Measurements from ENCODE around the gene PECR.
"Not testable (repeated sequence)": the region's sequence is repeated elsewhere in the genome, so short reads cannot be mapped to it uniquely, and the experiment has no call there.

PECR gene

DNA sequence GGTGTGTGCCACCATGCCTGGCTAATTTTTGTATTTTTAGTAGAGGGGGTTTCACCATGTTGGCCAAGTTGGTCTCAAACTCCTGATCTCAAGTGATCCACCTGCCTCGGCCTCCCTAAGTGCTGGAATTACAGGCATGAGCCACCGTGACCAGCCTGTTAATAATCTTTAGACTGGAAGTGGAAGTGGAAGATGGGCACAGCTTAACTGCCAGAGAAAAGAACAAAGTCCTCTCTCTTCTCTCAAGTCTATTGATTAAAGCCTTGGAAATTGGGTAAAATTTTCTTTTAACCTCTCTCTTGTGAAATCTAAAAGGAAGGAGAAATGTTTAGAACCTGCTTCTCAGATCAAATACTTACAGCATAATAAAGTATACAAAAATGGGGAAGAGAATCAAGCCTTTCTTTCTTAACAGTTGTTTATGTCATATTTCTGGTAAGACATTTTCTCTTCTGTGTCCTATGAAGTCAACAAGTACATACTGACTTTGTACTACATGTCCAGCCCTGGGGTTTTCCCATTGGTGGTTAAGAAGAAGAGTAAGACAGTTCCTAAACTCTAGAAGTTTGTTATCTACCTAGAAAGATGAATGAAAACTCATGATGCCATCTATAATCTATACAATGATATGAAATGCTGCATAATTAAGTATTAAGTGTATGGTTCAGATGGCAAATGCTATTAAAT lies 4.7 kb upstream of the PECR start:
- no peak for DNase-seq
- no peak for TF ChIP-seq POLR2A (IDR thresholded peaks at IDR 0.05; ENCODE audit: low read length)
- TF ChIP-seq GATA1 (IDR thresholded peaks at IDR 0.05; ENCODE audit: low read depth, low read length), result no peak

DNA sequence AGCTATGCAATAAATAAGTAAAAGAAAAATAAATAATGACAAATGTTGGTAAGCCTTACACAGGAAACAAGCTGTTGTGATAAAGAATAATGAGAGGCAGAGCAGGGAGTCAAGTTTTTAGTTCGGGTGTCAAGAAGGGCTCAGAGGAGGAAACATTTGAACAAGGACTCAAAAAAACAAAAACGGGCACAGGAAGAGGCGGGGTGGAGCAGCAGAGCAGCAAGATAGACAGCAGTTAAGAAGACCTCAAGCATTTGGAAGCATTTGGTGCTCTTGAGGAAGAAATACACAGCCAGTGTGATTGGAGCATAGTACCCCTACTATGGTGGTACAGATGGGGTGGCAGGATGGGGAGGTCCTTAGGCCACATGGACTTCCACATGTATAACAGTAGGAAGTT lies 2.9 kb upstream of the PECR start:
- TF ChIP-seq GATA1 (IDR thresholded peaks at IDR 0.05; ENCODE audit: low read depth, low read length), result no peak
- TF ChIP-seq POLR2A (IDR thresholded peaks at IDR 0.05; ENCODE audit: low read length), result no peak
- DNase-seq, result no peak

DNA sequence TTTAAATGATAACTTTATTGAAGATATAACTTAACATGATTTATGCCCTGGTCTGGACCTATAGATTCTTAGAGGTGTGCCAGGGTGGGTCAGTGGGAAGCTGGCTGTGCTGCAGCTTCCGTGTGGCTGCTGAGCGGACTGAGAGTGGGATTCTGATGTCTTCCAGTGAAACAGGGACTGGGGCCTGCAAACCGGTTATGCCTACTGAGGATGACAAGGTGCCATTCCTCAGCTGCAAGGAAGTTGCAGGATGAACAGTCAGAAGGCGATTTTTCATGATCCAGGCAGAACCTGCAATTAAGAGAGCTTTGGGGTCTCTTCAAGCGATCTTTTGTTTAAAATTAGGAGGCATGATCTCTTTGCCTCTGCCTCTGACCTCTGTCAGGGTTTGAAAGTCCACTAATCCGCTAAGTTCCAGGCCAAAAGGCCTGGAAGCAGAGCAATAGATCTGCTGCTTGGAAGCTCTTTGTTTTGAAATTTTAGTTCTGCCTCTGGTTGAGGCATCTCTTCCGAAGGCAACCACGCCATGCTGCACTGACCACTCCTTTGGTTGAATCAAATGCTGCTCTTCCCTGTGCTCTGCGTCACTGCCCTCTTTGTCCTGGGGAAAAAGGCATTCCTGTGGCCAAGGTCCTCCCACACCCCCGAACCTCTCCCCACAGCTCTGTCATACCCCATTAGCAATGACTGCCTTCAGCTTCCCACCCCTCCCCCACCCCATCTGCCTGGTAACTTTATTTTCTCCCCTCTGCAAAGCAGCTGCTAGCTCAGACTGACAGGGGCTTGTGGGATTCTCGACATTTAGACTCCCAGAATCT lies 2.1 kb upstream of the PECR start:
- DNase-seq, result no peak
- TF ChIP-seq GATA1 (IDR thresholded peaks at IDR 0.05; ENCODE audit: low read depth, low read length) (no peak), POLR2A (IDR thresholded peaks at IDR 0.05; ENCODE audit: low read length) (no peak)

DNA sequence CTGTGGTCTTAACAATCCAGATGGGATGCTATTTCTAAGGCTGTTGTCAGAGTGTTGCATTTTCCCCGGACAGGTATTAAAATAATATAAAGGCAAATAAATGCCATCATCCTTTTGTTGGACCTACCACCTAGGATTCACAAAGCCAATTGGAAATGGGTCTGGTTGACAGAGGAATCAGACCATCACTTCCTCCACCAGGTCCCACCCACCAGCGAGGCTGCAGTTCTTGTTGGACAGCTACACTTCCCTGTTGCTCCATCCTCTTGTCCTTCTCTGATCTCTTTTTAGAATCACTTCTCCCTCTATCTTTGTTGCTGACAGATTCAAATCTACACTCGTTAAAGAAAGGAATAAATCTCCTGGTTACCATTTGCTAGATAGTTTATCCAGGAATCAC lies 1.2 kb upstream of the PECR start:
- peak in 1 of 2 experiments; percentile 6 for DNase-seq
- TF ChIP-seq GATA1 (IDR thresholded peaks at IDR 0.05; ENCODE audit: low read depth, low read length) (no peak), POLR2A (IDR thresholded peaks at IDR 0.05; ENCODE audit: low read length) (no peak)

DNA sequence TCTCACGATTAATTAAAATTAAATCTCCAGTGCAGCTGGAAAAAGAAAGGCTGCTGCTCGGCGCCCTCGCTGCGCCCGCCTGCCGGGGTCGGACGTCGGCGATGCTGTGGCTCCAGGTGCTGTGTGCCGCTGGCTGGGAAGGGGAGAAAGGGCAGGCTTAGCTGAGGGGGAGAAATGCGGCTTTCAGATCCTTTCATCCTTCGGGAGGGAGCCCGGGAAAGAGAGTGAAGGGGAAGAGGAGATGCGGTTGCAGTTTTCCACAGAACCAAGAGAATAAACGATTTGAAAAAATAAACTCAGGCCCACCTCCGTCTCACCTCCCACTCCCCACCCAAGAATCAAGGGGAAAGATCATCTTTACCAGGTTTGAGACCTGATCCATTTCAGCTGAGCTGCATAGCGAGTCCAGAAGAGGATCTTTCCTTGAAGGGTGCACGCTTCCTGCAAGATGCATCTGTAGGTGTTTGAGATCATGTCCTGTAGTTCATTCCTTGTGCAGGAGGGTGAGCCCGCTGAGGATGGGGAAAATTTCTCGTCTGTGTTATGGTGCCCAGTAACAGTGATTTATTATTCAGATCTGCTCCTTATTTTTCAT lies 605 bp upstream of the PECR start:
- no peak for DNase-seq
- no peak for TF ChIP-seq GATA1 (IDR thresholded peaks at IDR 0.05; ENCODE audit: low read depth, low read length)
- TF ChIP-seq POLR2A (IDR thresholded peaks at IDR 0.05; ENCODE audit: low read length), result no peak

DNA sequence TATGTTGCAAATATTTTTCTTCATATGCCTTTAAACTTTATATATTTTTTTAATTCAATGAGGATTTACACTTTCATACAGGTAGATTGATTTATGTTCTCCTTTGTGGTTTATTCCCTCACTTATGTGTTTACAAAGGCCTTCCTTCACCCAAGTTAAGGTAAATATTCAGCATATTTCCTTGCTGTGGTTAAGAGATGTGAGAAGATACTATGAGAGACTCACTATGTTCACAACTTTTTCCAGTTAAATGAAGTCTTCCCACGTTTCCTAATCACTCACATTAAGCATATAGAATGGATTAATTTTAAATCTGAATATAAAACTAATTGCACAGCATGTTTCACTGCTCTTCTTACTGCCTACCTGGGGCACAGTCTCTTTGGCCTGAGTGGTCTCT lies 597 bp downstream of the PECR start:
- TF ChIP-seq POLR2A (IDR thresholded peaks at IDR 0.05; ENCODE audit: low read length) (no peak), GATA1 (IDR thresholded peaks at IDR 0.05; ENCODE audit: low read depth, low read length) (no peak)
- DNase-seq, result no peak

DNA sequence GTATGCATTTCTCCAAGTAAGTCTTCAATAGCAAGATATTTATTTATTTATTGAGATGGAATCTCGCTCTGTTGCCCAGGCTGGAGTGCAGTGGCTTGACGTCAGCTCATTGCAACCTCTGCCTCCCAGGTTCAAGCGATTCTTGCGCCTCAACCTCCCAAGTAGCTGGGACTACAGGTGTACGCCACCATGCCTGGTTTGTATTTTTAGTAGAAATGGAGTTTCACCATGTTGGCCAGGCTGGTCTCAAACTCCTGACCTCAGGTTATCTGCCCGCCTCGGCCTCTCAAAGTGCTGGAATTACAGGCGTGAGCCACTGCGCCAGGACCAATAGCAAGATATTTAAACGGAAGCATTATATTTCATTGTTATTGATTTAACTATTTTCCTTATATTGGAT lies 1.6 kb downstream of the PECR start:
- not testable (repeated sequence) for DNase-seq

DNA sequence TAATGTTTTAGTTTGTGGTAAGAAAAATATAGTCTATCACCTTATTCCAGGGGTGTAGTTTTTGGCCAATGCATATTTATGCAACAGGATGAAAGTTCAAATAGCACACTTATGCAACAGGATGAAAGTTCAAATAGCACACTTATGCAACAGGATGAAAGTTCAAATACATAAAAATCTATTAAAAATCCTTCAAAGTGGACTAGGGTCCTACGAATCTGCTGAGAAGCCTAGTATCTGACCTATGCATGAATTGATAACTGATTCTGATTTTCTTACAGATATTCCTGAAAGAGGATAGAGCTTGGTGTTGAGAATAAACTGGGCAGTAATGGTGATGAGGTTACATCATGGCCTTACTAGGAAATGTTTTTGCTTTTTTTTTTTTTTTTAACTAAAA lies 2.8 kb downstream of the PECR start:
- DNase-seq, result peak in 1 of 2 experiments; percentile 45
- TF ChIP-seq POLR2A (IDR thresholded peaks at IDR 0.05; ENCODE audit: low read length) (no peak), GATA1 (IDR thresholded peaks at IDR 0.05; ENCODE audit: low read depth, low read length) (no peak)

DNA sequence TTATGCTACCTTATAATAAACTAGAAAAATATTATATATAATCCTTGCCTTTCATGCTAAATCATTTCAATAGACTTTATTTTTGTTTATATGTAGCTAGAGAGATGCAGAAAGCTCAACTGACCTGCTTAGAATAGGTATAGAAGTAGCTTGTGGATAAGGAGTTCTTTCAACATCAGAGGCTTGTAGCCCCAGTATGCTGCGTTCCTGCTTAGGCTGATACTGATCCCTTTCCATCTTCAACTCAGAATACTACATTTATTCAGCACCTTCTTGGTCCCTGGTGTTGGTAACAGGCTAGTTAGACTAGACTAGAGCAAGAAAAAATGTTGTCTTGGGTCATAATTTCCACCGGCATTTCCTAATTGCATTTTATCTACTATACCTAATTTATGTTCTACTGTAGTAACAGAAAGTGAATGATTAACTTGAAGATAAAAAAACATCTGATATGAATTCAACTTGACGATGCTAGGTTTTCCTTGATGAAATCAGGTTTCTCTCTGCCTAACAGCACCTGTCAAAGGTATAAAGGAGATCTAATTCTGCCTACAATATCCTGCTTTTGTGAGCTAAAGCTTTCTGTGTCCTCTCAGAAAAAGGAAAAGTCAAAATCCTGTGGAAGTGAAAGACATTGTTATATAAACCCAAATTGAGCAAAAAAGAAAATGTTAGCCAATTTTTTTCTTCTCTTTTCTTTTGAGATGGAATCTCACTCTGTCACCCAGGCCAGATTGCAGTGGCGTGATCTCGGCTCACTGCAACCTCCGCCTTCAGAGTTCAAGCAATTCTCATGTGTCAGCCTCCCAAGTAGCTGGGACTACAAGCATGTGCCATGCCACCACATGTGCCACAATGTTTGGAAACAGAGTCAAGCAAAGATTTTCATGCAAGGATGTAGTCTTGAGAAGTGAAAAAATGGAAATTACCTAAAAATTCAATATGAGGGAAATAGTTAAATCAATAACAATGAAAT lies 5.8 kb downstream of the PECR start:
- TF ChIP-seq POLR2A (IDR thresholded peaks at IDR 0.05; ENCODE audit: low read length) (no peak), GATA1 (IDR thresholded peaks at IDR 0.05; ENCODE audit: low read depth, low read length) (no peak)
- no peak for DNase-seq

DNA sequence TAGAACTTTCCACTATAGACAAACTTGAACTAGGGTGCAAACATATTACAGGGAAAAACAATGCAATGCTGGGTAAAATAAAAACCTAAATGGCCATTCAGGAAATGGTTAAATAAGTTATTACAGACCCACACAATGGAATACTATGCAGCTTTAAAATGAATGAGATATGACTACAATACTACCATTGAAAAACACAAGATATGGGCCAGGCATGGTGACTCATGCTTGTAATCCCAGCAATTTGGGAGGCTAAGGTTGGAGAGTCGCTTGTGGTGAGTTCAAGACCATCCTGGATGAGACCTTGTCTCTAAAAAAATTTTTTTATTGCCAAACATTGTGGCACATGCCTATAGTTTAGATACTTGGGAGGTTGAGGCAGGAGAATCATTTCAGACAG lies 6.8 kb downstream of the PECR start:
- TF ChIP-seq POLR2A (IDR thresholded peaks at IDR 0.05; ENCODE audit: low read length), result no peak
- no peak for TF ChIP-seq GATA1 (IDR thresholded peaks at IDR 0.05; ENCODE audit: low read depth, low read length)
- DNase-seq, result no peak

DNA sequence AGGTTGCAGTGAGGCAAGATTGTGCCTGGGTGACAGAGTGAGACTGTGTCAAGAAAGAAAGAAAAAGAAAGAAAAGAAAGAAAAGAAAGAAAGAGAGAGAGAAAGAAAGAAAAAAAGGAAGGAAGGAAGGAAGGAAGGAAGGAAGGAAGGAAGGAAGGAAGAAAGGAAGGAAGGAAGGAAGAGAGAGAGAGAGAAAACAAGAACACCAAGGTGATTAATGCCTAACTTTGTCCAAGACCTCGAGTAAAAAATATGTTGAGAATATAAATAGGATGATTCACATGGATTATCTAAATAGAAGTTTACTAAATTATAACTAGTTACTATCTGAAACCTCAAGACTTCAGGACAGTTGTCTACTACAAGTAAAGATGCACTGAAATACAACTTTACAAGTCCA lies 7.2 kb downstream of the PECR start:
- TF ChIP-seq POLR2A (IDR thresholded peaks at IDR 0.05; ENCODE audit: low read length) (no peak), GATA1 (IDR thresholded peaks at IDR 0.05; ENCODE audit: low read depth, low read length) (no peak)
- DNase-seq, result no peak

DNA sequence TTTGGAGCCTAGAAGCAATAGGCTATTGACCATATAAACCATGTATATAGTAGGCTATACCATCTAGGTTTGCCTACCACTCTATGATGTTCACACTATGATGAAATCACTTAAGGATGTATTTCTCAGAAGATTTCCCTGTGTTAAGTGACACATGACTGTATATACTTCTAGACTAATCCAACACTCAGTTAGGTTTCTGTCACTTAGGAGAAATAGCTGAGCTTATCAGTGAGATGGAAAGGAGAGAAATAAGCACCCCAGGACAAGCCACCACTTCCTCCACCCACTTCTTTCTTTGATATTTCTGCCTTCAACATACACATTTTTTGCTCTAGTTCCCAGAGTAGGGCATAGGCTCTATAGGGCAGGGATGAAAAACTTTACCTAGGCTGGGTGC lies 7.8 kb downstream of the PECR start:
- DNase-seq, result no peak
- no peak for TF ChIP-seq POLR2A (IDR thresholded peaks at IDR 0.05; ENCODE audit: low read length)
- TF ChIP-seq GATA1 (IDR thresholded peaks at IDR 0.05; ENCODE audit: low read depth, low read length), result no peak

DNA sequence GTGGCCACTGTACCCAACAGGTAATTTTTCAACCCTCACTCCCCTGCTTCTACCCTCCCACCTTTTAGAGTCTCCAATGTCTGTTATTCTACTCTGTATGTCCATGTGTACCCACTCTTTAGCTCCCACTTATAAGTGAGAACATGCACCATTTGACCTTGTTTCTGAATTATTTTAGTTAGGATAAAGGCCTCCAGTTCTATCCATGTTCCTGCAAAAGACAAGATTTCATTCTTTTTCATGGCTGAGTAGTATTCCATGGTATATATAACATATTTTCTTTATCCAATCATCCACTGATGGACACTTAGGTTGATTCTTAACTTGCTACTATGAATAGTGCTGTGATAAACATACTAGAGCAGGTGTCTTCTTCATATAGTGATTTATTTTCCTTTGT lies 9.1 kb downstream of the PECR start:
- no peak for DNase-seq
- TF ChIP-seq GATA1 (IDR thresholded peaks at IDR 0.05; ENCODE audit: low read depth, low read length) (no peak), POLR2A (IDR thresholded peaks at IDR 0.05; ENCODE audit: low read length) (no peak)
